Ishikawa (cell line): Measurements from ENCODE around the gene ICA1L.

ENCODE experiments used
- CEBPB ChIP-seq: IDR thresholded peaks from 2 replicates; pipeline ENCODE4 v1.6.1; 2012
- CREB1 ChIP-seq: IDR thresholded peaks from 2 replicates; pipeline ENCODE4 v1.6.1; 2012; ENCODE audit warnings: low read depth
- EGR1 ChIP-seq: IDR thresholded peaks from 2 replicates; pipeline ENCODE4 v1.6.1; 2012
- EP300 ChIP-seq: IDR thresholded peaks from 2 replicates; pipeline ENCODE4 v1.6.1; 2012; ENCODE audit warnings: borderline replicate concordance
- FOXM1 ChIP-seq: IDR thresholded peaks from 2 replicates; pipeline ENCODE4 v1.6.1; 2012; ENCODE audit warnings: low read depth, borderline replicate concordance
- MAX ChIP-seq: IDR thresholded peaks from 2 replicates; pipeline ENCODE4 v1.6.1; 2012
- NFIC ChIP-seq: IDR thresholded peaks from 2 replicates; pipeline ENCODE4 v1.6.1; 2012
- RAD21 ChIP-seq: IDR thresholded peaks from 2 replicates; pipeline ENCODE4 v1.6.1; 2012; ENCODE audit warnings: low read depth
- REST ChIP-seq: IDR thresholded peaks from 2 replicates; pipeline ENCODE4 v1.6.1; 2012; ENCODE audit warnings: low read depth, mild to moderate bottlenecking
- TAF1 ChIP-seq: IDR thresholded peaks from 2 replicates; pipeline ENCODE4 v1.6.1; 2012; ENCODE audit warnings: low read depth, mild to moderate bottlenecking
- TCF12 ChIP-seq: IDR thresholded peaks from 2 replicates; pipeline ENCODE4 v1.6.1; 2012; ENCODE audit warnings: low read depth
- TEAD4 ChIP-seq: IDR thresholded peaks from 2 replicates; pipeline ENCODE4 v1.6.1; 2012
- USF1 ChIP-seq: IDR thresholded peaks from 2 replicates; pipeline ENCODE4 v1.6.1; 2012
- YY1 ChIP-seq: IDR thresholded peaks from 2 replicates; pipeline ENCODE4 v1.6.1; 2012; ENCODE audit warnings: low read depth
- ZBTB7A ChIP-seq: IDR thresholded peaks from 2 replicates; pipeline ENCODE4 v1.6.1; 2012; ENCODE audit warnings: low read depth

ICA1L gene

GRCh38 chr2:202871300-202872141, at the start of gene ICA1L:
ICA1L (minus strand) TSS chr2:202871766; CDS start chr2:202829009, 42,757 bp downstream.
- TF ChIP-seq CEBPB = no peak
- TF ChIP-seq MAX = peak; percentile 23; the same call in 1 of the 2 replicates
- no peak for TF ChIP-seq TCF12
- no peak for TF ChIP-seq YY1
- TF ChIP-seq TEAD4 = no peak
- TF ChIP-seq EP300 = no peak
- no peak; the same call in 1 of the 2 replicates for TF ChIP-seq ZBTB7A
- 0 out of 2 replicates have a peak, but pooled peaks have one; percentile 29 for TF ChIP-seq EGR1
- 0 out of 2 replicates have a peak, but pooled peaks have one; percentile 4 for TF ChIP-seq NFIC
- TF ChIP-seq TAF1 = no peak; the same call in 1 of the 2 replicates

GRCh38 chr2:202918860-202919259, 47.3 kb upstream of the ICA1L start:
- no peak for TF ChIP-seq EGR1
- no peak for TF ChIP-seq FOXM1
- TF ChIP-seq CREB1 = no peak
- TF ChIP-seq USF1 = no peak
- TF ChIP-seq TCF12 = no peak
- TF ChIP-seq RAD21 = no peak
- no peak for TF ChIP-seq EP300
- TF ChIP-seq NFIC = no peak
- no peak for TF ChIP-seq TAF1

- TF ChIP-seq FOXM1 (no peak), MAX (peak; percentile 97), TCF12 (0 out of 2 replicates have a peak, but pooled peaks have one; percentile 9), USF1 (no peak), YY1 (peak; percentile 74), TAF1 (peak; percentile 82), NFIC (0 out of 2 replicates have a peak, but pooled peaks have one; percentile 24)
These were observed 40.2 kb upstream of the ICA1L start, which contains the start of the genes CARF and WDR12 for GRCh38 chr2:202911512-202912341. CARF (plus strand) TSS chr2:202912275; CDS start chr2:202941903, 29,628 bp downstream. WDR12 (minus strand) TSS chr2:202911673; CDS start chr2:202911476, 197 bp downstream.

GRCh38 chr2:202911203-202911511, 39.6 kb upstream of the ICA1L start:
- no peak for TF ChIP-seq EP300
- no peak for TF ChIP-seq FOXM1
- TF ChIP-seq NFIC = no peak
- TF ChIP-seq RAD21 = no peak
- no peak for TF ChIP-seq MAX
- TF ChIP-seq YY1 = no peak
- no peak for TF ChIP-seq TCF12
- TF ChIP-seq EGR1 = no peak
- TF ChIP-seq TEAD4 = no peak
- TF ChIP-seq ZBTB7A = no peak
- TF ChIP-seq CEBPB = no peak
- no peak for TF ChIP-seq TAF1
- TF ChIP-seq REST = no peak
- no peak for TF ChIP-seq USF1

- TF ChIP-seq TEAD4 = no peak
- no peak for TF ChIP-seq YY1
- no peak for TF ChIP-seq FOXM1
- TF ChIP-seq TAF1 = no peak
- no peak for TF ChIP-seq RAD21
- TF ChIP-seq EP300 = no peak
- TF ChIP-seq TCF12 = no peak
- TF ChIP-seq EGR1 = no peak
- TF ChIP-seq REST = no peak
- TF ChIP-seq NFIC = no peak
- TF ChIP-seq MAX = no peak
- TF ChIP-seq CEBPB = no peak
- TF ChIP-seq ZBTB7A = no peak
- no peak for TF ChIP-seq USF1
- no peak for TF ChIP-seq CREB1
These were observed 39.1 kb upstream of the ICA1L start for GRCh38 chr2:202910698-202911097.
